H9 (cell line): Measurements from ENCODE around the gene ZHX3. TPM values are rescaled to one million over a fixed set of nuclear protein-coding genes. Genes with fewer than 3 reads are reported as not detected.

ENCODE experiments used
- DNase-seq: peaks from one replicate; pipeline ENCODE4 v3.0.0-alpha.2; 2017
- H2AFZ ChIP-seq: one replicate; pipeline ENCODE4 v1.6.1; 2013; ENCODE audit warnings: mild to moderate bottlenecking, low read length, control low read depth, moderate library complexity
- H2AK5ac ChIP-seq: 2 replicates; pipeline ENCODE4 v1.6.1; 2013; ENCODE audit warnings: low read length, control low read depth, mixed read lengths; ENCODE audit not compliant: insufficient read length
- H2BK120ac ChIP-seq: one replicate; pipeline ENCODE4 v1.6.1; 2013; ENCODE audit warnings: low read depth, mild to moderate bottlenecking, low read length, control low read depth, inconsistent platforms; ENCODE audit not compliant: poor library complexity, severe bottlenecking
- H2BK12ac ChIP-seq: 2 replicates; pipeline ENCODE4 v1.6.1; 2013; ENCODE audit warnings: low read length, control low read depth, mixed read lengths, low read depth; ENCODE audit not compliant: insufficient read length
- H2BK15ac ChIP-seq: 2 replicates; pipeline ENCODE4 v1.6.1; 2013; ENCODE audit warnings: low read depth, low read length, control low read depth
- H2BK20ac ChIP-seq: one replicate; pipeline ENCODE4 v1.6.1; 2013; ENCODE audit warnings: low read depth, mild to moderate bottlenecking, low read length, control low read depth, inconsistent platforms; ENCODE audit not compliant: poor library complexity, severe bottlenecking
- H2BK5ac ChIP-seq: 2 replicates; pipeline ENCODE4 v1.6.1; 2013; ENCODE audit warnings: low read length, control low read depth, mixed read lengths; ENCODE audit not compliant: insufficient read length
- H3K14ac ChIP-seq: 2 replicates; pipeline ENCODE4 v1.6.1; 2013; ENCODE audit warnings: low read length, control low read depth; ENCODE audit not compliant: insufficient read depth
- H3K18ac ChIP-seq: 2 replicates; pipeline ENCODE4 v1.6.1; 2013; ENCODE audit warnings: low read depth, mild to moderate bottlenecking, mixed read lengths, low read length, control low read depth; ENCODE audit not compliant: insufficient read length
- H3K23ac ChIP-seq: 2 replicates; pipeline ENCODE4 v1.6.1; 2013; ENCODE audit warnings: low read length, control low read depth, mixed read lengths, low read depth; ENCODE audit not compliant: insufficient read length
- H3K23me2 ChIP-seq: 2 replicates; pipeline ENCODE4 v1.6.1; 2013; ENCODE audit warnings: low read depth, mild to moderate bottlenecking, mixed read lengths, low read length, control low read depth; ENCODE audit not compliant: insufficient read length, poor library complexity, severe bottlenecking
- H3K27ac ChIP-seq: 2 replicates; pipeline ENCODE4 v1.5.1; 2013; ENCODE audit warnings: low read length, control low read depth, mixed read lengths, low read depth; ENCODE audit not compliant: insufficient read length
- H3K27me3 ChIP-seq: 2 replicates; pipeline ENCODE4 v1.6.1; 2013; ENCODE audit warnings: low read length, control low read depth, inconsistent platforms; ENCODE audit not compliant: insufficient read depth
- H3K4ac ChIP-seq: 2 replicates; pipeline ENCODE4 v1.6.1; 2013; ENCODE audit warnings: low read depth, mild to moderate bottlenecking, control low read depth, inconsistent platforms, low read length, moderate library complexity
- H3K4me1 ChIP-seq: 2 replicates; pipeline ENCODE4 v1.6.1; 2013; ENCODE audit warnings: low read length, control low read depth, inconsistent platforms; ENCODE audit not compliant: insufficient read depth
- H3K4me2 ChIP-seq: 2 replicates; pipeline ENCODE4 v1.6.1; 2013; ENCODE audit warnings: low read length, control low read depth, mixed read lengths; ENCODE audit not compliant: insufficient read length, insufficient read depth
- H3K56ac ChIP-seq: 2 replicates; pipeline ENCODE4 v1.6.1; 2013; ENCODE audit warnings: low read depth, mild to moderate bottlenecking, mixed read lengths, low read length, control low read depth; ENCODE audit not compliant: insufficient read length
- H3K79me1 ChIP-seq: 2 replicates; pipeline ENCODE4 v1.6.1; 2013; ENCODE audit warnings: low read depth, mild to moderate bottlenecking, moderate library complexity, low read length, control low read depth, inconsistent platforms; ENCODE audit not compliant: insufficient read depth, poor library complexity, severe bottlenecking
- H3K79me2 ChIP-seq: 2 replicates; pipeline ENCODE4 v1.6.1; 2013; ENCODE audit warnings: low read length, control low read depth, inconsistent platforms; ENCODE audit not compliant: insufficient read depth
- H3K9ac ChIP-seq: 2 replicates; pipeline ENCODE4 v1.6.1; 2013; ENCODE audit warnings: low read length, control low read depth, mixed read lengths; ENCODE audit not compliant: insufficient read length; ENCODE audit errors: extremely low read depth
- H3K9me3 ChIP-seq: one replicate; pipeline ENCODE4 v1.6.1; 2013; ENCODE audit warnings: low read depth, low read length, inconsistent platforms; ENCODE audit not compliant: control insufficient read depth
- H3T11ph ChIP-seq: one replicate; pipeline ENCODE4 v1.6.1; 2013; ENCODE audit warnings: mild to moderate bottlenecking, low read length, control low read depth, inconsistent platforms
- H4K20me1 ChIP-seq: one replicate; pipeline ENCODE4 v1.6.1; 2013; ENCODE audit not compliant: control insufficient read depth, insufficient read length, insufficient read depth
- H4K5ac ChIP-seq: 2 replicates; pipeline ENCODE4 v1.6.1; 2013; ENCODE audit warnings: low read depth, mild to moderate bottlenecking, mixed read lengths, low read length, control low read depth; ENCODE audit not compliant: insufficient read length
- H4K8ac ChIP-seq: replicated peaks from 2 replicates; pipeline ENCODE4 v1.6.1; 2013; ENCODE audit warnings: low read length, control low read depth, mixed read lengths, low read depth; ENCODE audit not compliant: insufficient read length
- H4K91ac ChIP-seq: 2 replicates; pipeline ENCODE4 v1.6.1; 2013; ENCODE audit warnings: low read depth, mild to moderate bottlenecking, moderate library complexity, mixed read lengths, low read length, control low read depth; ENCODE audit not compliant: insufficient read length
- H3K27ac Mint-ChIP-seq, 3 experiments: 2 replicates in 2 of 3; 3 replicates in 1 of 3; pipeline ENCODE4 v1.8.0; 2020 to 2021; ENCODE audit warnings: mixed read lengths in 3 of 3, mild to moderate bottlenecking in 1 of 3, moderate library complexity in 1 of 3
- H3K27me3 Mint-ChIP-seq: 2 replicates; pipeline ENCODE4 v1.8.0; 2021; ENCODE audit warnings: low read depth, mild to moderate bottlenecking, moderate library complexity, mixed read lengths
- H3K36me3 Mint-ChIP-seq, 3 experiments: 2 replicates in 2 of 3; 3 replicates in 1 of 3; pipeline ENCODE4 v1.8.0; 2020 to 2021; ENCODE audit warnings: low read depth in 3 of 3, mixed read lengths in 3 of 3; ENCODE audit not compliant: insufficient read depth in 1 of 3
- H3K4me1 Mint-ChIP-seq, 2 experiments: 2 replicates each; pipeline ENCODE4 v1.8.0; 2020; ENCODE audit warnings: mixed read lengths in 2 of 2
- H3K4me3 Mint-ChIP-seq, 2 experiments: 2 replicates in 1 of 2; 3 replicates in 1 of 2; pipeline ENCODE4 v1.8.0; 2020 to 2021; ENCODE audit warnings: mild to moderate bottlenecking in 2 of 2, mixed read lengths in 2 of 2, moderate library complexity in 1 of 2
- H3K9me3 Mint-ChIP-seq, 2 experiments: 2 replicates in 1 of 2; 3 replicates in 1 of 2; pipeline ENCODE4 v1.8.0; 2020; ENCODE audit warnings: mild to moderate bottlenecking in 2 of 2, mixed read lengths in 2 of 2, moderate library complexity in 1 of 2
- WGBS: extraction: QIAGEN DNeasy Blood & Tissue Kit; methylation state at CpG from one replicate; pipeline ENCODE4 v1.1.7; 2013; ENCODE audit warnings: missing lambda C conversion rate, low lambda C conversion rate, mixed read lengths; ENCODE audit not compliant: insufficient read length; ENCODE audit errors: extremely low coverage; 5-methylcytosine and 5-hydroxymethylcytosine counted together
- total RNA-seq: library from RNA; stranded (reverse); gene quantifications from 2 replicates; pipeline ENCODE4 v1.2.1, GENCODE V29; 2021
- TF ChIP-seq, protein P1 (sequence below): fragments of 200-600 bp; sonication (generic); conservative IDR thresholded peaks from 3 replicates; pipeline ENCODE4 v1.8.0; 2021; ENCODE audit warnings: antibody characterized with exemption, mild to moderate bottlenecking

Gene ZHX3
- total RNA-seq, 1 experiment from 2014 or later: 4.4 TPM

DNA sequence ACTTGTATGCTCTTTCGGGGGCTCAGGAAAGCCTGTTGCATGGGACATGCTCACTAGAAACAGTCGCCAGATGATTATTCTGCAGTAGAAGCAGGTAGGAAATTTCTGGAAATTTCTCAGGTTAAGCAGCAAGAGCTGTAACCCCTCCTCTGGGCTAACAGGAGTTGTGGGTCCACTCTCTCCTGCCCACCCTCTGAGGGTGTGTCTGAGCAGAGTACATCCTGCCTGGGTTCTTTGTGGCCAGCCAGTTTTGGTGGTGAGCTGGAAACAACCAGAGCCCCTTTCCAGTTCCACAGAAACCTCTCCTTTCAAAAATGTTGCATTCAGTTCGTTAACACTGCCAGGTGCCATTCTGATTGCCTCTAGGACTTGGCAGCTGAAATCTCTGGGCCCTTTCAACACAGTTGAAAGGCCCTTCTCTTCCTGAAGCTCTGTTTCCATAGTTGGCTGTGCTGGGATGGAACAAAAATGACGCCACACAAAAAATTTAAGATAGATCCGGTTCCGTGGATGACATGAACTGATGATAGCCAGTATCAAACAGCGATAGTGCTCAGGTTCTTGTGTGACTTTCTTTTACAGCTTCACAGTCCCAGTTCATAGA, 141.7 kb downstream of the ZHX3 start:
- peak; percentile 4 for DNase-seq
- H3K4me3 Mint-ChIP-seq: no peak overlapping the region
- H3K4me1 ChIP-seq: peaks cover 3% of the 10 kb centered on the region; the same call in 1 of the 2 replicates

More for the DNA sequence above, 141.7 kb downstream of the ZHX3 start:
- no peak overlapping the region for H3K23ac ChIP-seq
- WGBS: no CpG with 5 or more reads among the region's 7 CpGs
- no peak overlapping the region for H3K9ac ChIP-seq
- H3K56ac ChIP-seq: no peak overlapping the region
- H4K91ac ChIP-seq: no peak overlapping the region
- no peak overlapping the region for H2BK20ac ChIP-seq
- H3K14ac ChIP-seq: no peak overlapping the region
- no peak overlapping the region for H2AK5ac ChIP-seq
- no peak overlapping the region for H3K4ac ChIP-seq
- Mint-ChIP-seq H3K36me3 (peaks cover 31 to 73% (median 52%) of the 10 kb centered on the region in 3 experiments; a peak in 6 of 7 replicates), H3K27ac (peak overlapping the region in 1 of 3 experiments; percentile 73; a peak in 1 of 7 replicates), H3K9me3 (no peaks in the 10 kb centered on the region), H3K27me3 (no peaks in the 10 kb centered on the region), H3K4me1 (peaks cover 26 to 38% of the 10 kb centered on the region in 2 experiments)
- H3K18ac ChIP-seq: no peak overlapping the region
- H2BK120ac ChIP-seq: no peak overlapping the region
- H2AFZ ChIP-seq: no peak overlapping the region
- H4K8ac ChIP-seq: no peak overlapping the region
- H2BK15ac ChIP-seq: no peak overlapping the region
- H3K9me3 ChIP-seq: no peaks in the 10 kb centered on the region
- no peak overlapping the region for H2BK12ac ChIP-seq
- H4K5ac ChIP-seq: no peak overlapping the region
- H4K20me1 ChIP-seq: no peaks in the 10 kb centered on the region
- no peaks in the 10 kb centered on the region for H3K79me1 ChIP-seq
- no peak overlapping the region for H2BK5ac ChIP-seq
- H3K27me3 ChIP-seq: no peaks in the 10 kb centered on the region
- H3K23me2 ChIP-seq: no peaks in the 10 kb centered on the region
- H3T11ph ChIP-seq: no peak overlapping the region
- no peak overlapping the region for H3K4me2 ChIP-seq
- no peak overlapping the region for H3K27ac ChIP-seq
- TF ChIP-seq, protein P1, sequence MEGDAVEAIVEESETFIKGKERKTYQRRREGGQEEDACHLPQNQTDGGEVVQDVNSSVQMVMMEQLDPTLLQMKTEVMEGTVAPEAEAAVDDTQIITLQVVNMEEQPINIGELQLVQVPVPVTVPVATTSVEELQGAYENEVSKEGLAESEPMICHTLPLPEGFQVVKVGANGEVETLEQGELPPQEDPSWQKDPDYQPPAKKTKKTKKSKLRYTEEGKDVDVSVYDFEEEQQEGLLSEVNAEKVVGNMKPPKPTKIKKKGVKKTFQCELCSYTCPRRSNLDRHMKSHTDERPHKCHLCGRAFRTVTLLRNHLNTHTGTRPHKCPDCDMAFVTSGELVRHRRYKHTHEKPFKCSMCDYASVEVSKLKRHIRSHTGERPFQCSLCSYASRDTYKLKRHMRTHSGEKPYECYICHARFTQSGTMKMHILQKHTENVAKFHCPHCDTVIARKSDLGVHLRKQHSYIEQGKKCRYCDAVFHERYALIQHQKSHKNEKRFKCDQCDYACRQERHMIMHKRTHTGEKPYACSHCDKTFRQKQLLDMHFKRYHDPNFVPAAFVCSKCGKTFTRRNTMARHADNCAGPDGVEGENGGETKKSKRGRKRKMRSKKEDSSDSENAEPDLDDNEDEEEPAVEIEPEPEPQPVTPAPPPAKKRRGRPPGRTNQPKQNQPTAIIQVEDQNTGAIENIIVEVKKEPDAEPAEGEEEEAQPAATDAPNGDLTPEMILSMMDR: no peak
- no peaks in the 10 kb centered on the region for H3K79me2 ChIP-seq
